ENCODE results near the gene TRPC4.

TRPC4 gene

DNA sequence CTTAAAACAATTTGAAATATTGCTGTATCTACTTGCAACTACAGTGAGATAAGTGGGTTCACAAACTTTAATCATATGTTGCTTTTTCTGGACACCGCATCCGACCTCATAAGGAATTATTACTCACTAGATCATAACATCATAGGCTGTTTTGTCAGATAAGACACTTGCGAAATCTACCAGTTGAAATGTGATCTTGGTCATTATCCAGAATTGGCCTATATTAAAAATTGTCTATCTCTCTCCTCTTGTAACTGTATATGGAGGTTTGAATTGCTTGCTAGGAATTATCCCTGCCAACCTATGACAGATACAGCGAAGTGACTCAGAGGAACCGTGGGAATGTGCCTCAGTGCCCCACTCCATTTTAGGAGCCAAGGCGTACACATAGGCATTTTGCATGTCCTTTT, 154.0 kb downstream of the TRPC4 start:
- H3K36me3 ChIP-seq (replicated peaks; ENCODE audit: insufficient read depth, low read length) = no peaks in the 10 kb centered on the region
- no peak overlapping the region for H2AFZ ChIP-seq (ENCODE audit: low read length)
- H4K20me1 ChIP-seq (ENCODE audit: insufficient read depth, low read length) = no peaks in the 10 kb centered on the region
- no peaks in the 10 kb centered on the region for H3K79me2 ChIP-seq (ENCODE audit: low read length)
- no peaks in the 10 kb centered on the region for H3K27me3 ChIP-seq (replicated peaks; ENCODE audit: insufficient read depth, low read length)
- H3K9me2 ChIP-seq (replicated peaks; ENCODE audit: insufficient read depth, low read length) = no peaks in the 10 kb centered on the region
- no peak overlapping the region for H3K27ac ChIP-seq (ENCODE audit: low read length)
- H3K9ac ChIP-seq (ENCODE audit: low read length) = no peak overlapping the region
- DNase-seq = no peak
- no peaks in the 10 kb centered on the region for H3K4me1 ChIP-seq (ENCODE audit: low read length)
- H3K4me3 ChIP-seq (ENCODE audit: low read length) = no peak overlapping the region
- no peak overlapping the region for H3K4me2 ChIP-seq (ENCODE audit: low read depth, low read length)
- no peaks in the 10 kb centered on the region for H3F3A ChIP-seq (ENCODE audit: insufficient read depth, low read length)
- H3K9me3 ChIP-seq (replicated peaks; ENCODE audit: insufficient read depth, low read length) = no peaks in the 10 kb centered on the region
- no peak for TF ChIP-seq EZH2phosphoT487 (IDR thresholded peaks at IDR 0.05; ENCODE audit: low read length)
- TF ChIP-seq, protein P1, sequence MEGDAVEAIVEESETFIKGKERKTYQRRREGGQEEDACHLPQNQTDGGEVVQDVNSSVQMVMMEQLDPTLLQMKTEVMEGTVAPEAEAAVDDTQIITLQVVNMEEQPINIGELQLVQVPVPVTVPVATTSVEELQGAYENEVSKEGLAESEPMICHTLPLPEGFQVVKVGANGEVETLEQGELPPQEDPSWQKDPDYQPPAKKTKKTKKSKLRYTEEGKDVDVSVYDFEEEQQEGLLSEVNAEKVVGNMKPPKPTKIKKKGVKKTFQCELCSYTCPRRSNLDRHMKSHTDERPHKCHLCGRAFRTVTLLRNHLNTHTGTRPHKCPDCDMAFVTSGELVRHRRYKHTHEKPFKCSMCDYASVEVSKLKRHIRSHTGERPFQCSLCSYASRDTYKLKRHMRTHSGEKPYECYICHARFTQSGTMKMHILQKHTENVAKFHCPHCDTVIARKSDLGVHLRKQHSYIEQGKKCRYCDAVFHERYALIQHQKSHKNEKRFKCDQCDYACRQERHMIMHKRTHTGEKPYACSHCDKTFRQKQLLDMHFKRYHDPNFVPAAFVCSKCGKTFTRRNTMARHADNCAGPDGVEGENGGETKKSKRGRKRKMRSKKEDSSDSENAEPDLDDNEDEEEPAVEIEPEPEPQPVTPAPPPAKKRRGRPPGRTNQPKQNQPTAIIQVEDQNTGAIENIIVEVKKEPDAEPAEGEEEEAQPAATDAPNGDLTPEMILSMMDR (IDR thresholded peaks at IDR 0.05; ENCODE audit: low read length) = no peak
- no peak for TF ChIP-seq EZH2 (optimal IDR thresholded peaks at IDR 0.05; ENCODE audit: low read depth, low read length)

DNA sequence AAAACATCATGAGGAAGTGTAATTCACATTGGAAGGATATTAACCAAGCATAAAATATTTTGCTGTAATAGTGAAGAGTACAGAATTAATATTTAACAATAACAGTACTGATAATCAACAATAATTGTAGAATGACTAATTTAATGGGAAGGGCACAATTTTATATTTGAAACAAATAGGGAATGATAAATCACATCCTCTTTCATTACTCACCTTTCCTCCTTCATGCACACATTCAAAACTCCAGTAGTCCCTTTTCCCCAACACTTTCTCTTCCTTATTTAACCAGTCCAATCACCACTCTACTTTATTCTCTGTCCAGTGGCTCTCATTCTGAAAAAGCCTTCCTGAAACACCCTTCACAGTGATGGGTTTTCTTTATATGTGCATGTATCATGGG, 160.3 kb downstream of the TRPC4 start:
- Histone ChIP-seq H3K36me3 (replicated peaks; ENCODE audit: insufficient read depth, low read length) (no peaks in the 10 kb centered on the region), H3K4me2 (ENCODE audit: low read depth, low read length) (no peak overlapping the region), H3F3A (ENCODE audit: insufficient read depth, low read length) (no peaks in the 10 kb centered on the region), H3K4me3 (ENCODE audit: low read length) (no peak overlapping the region), H3K4me1 (ENCODE audit: low read length) (no peaks in the 10 kb centered on the region), H3K9me3 (replicated peaks; ENCODE audit: insufficient read depth, low read length) (no peaks in the 10 kb centered on the region), H3K27ac (ENCODE audit: low read length) (no peak overlapping the region), H3K79me2 (ENCODE audit: low read length) (no peaks in the 10 kb centered on the region), H4K20me1 (ENCODE audit: insufficient read depth, low read length) (no peaks in the 10 kb centered on the region), H3K27me3 (replicated peaks; ENCODE audit: insufficient read depth, low read length) (no peaks in the 10 kb centered on the region), H3K9me2 (replicated peaks; ENCODE audit: insufficient read depth, low read length) (no peaks in the 10 kb centered on the region), H2AFZ (ENCODE audit: low read length) (no peak overlapping the region), H3K9ac (ENCODE audit: low read length) (no peak overlapping the region)
- TF ChIP-seq, protein P1 (IDR thresholded peaks at IDR 0.05; ENCODE audit: low read length) = no peak
- TF ChIP-seq EZH2phosphoT487 (IDR thresholded peaks at IDR 0.05; ENCODE audit: low read length) (no peak), EZH2 (optimal IDR thresholded peaks at IDR 0.05; ENCODE audit: low read depth, low read length) (no peak)
- DNase-seq = no peak

DNA sequence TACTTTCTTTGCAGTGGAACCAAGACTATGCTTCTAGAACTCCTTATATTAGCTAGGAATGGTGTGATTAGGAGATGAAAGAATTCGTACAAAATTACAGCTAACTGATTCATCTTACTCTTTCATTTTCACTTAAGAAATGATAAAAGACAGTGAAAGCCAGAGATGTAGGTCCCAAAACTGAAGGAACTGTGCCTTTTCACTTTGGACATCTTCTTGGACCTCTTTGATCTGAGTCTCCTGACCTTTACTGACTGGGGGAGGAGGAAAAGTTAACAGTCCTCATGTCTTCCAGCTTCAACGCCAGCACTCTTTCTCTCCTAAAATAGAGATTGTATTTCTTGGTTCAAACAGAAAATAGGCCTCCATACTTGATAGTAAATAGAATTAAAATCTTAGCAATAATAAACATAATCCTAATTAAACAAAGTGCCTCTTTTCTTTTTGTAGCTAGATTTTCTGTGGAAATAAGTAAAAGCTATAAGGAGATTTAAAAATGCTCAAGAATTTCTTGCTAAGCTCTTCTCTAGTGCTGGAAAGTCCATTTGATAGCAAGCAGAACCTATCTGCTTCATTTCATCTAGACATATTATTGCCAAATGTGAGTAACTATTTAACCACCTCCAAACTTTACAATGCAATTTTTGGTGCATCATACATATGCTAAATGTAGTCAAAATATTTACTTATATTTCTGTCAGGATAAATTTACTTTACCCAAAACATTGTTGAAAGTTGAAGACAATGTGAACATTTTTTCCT, 161.7 kb downstream of the TRPC4 start:
- DNase-seq = no peak
- no peak overlapping the region for H3K9ac ChIP-seq (ENCODE audit: low read length)
- no peaks in the 10 kb centered on the region for H3K27me3 ChIP-seq (replicated peaks; ENCODE audit: insufficient read depth, low read length)
- no peaks in the 10 kb centered on the region for H3K9me3 ChIP-seq (replicated peaks; ENCODE audit: insufficient read depth, low read length)
- H3K4me2 ChIP-seq (ENCODE audit: low read depth, low read length) = no peak overlapping the region
- no peak for TF ChIP-seq EZH2phosphoT487 (IDR thresholded peaks at IDR 0.05; ENCODE audit: low read length)
- no peak for TF ChIP-seq EZH2 (optimal IDR thresholded peaks at IDR 0.05; ENCODE audit: low read depth, low read length)
- TF ChIP-seq, protein P1 (IDR thresholded peaks at IDR 0.05; ENCODE audit: low read length) = no peak
- H3K4me1 ChIP-seq (ENCODE audit: low read length) = no peaks in the 10 kb centered on the region
- no peaks in the 10 kb centered on the region for H3K9me2 ChIP-seq (replicated peaks; ENCODE audit: insufficient read depth, low read length)
- no peak overlapping the region for H2AFZ ChIP-seq (ENCODE audit: low read length)
- H3K36me3 ChIP-seq (replicated peaks; ENCODE audit: insufficient read depth, low read length) = no peaks in the 10 kb centered on the region
- no peak overlapping the region for H3K27ac ChIP-seq (ENCODE audit: low read length)
- H3K4me3 ChIP-seq (ENCODE audit: low read length) = no peak overlapping the region
- H3K79me2 ChIP-seq (ENCODE audit: low read length) = no peaks in the 10 kb centered on the region
- no peaks in the 10 kb centered on the region for H3F3A ChIP-seq (ENCODE audit: insufficient read depth, low read length)
- H4K20me1 ChIP-seq (ENCODE audit: insufficient read depth, low read length) = no peaks in the 10 kb centered on the region

All from MM.1S (cell line).